ENCODE results near the gene DENND2D. TPM values are rescaled to one million over a fixed set of nuclear protein-coding genes. Genes with fewer than 3 reads are reported as not detected.

DENND2D gene
- total and polyA plus RNA-seq, 2 donors (not counting 1 experiment from before 2014, with no cell fraction given) = 48.0 to 111 TPM

- Histone ChIP-seq H3K27ac (ENCODE audit: low read length in 2 of 2) (peak overlapping the region in 1 of 2 donors; percentile 60), H3K36me3 (replicated peaks in 1 of 2; ENCODE audit: control extremely low read depth in 1 of 2, control insufficient read depth in 1 of 2, extremely low read depth in 1 of 2, insufficient read depth in 2 of 2, low read length in 1 of 2) (peaks cover 7 to 60% of the 10 kb centered on the region in 2 experiments), H3K27me3 (replicated peaks in 1 of 4; ENCODE audit: control extremely low read depth in 1 of 4, control insufficient read depth in 3 of 4, insufficient read depth in 4 of 4, low read length in 3 of 4) (no peaks in the 10 kb centered on the region), H3K9ac (ENCODE audit: low read length) (peak overlapping the region; percentile 27), H3K4me3 (ENCODE audit: control extremely low read depth in 1 of 5, extremely low read depth in 1 of 5, insufficient read depth in 1 of 5, low read depth in 2 of 5, low read length in 4 of 5) (no peak overlapping the region), H3K4me1 (ENCODE audit: control insufficient read depth in 2 of 2, insufficient read depth in 2 of 2, low read length in 2 of 2) (peaks cover 23 to 47% of the 10 kb centered on the region in 2 donors), H3K9me3 (ENCODE audit: control extremely low read depth in 1 of 3, control insufficient read depth in 2 of 3, insufficient read depth in 1 of 3, low read length in 2 of 3) (no peaks in the 10 kb centered on the region), H3K4me2 (replicated peaks; ENCODE audit: low read depth, low read length, poor library complexity, severe bottlenecking) (peak overlapping the region; percentile 58), H3K79me2 (ENCODE audit: control insufficient read depth, insufficient read depth, low read length) (peaks cover 98% of the 10 kb centered on the region), H4K20me1 (ENCODE audit: control insufficient read depth, insufficient read depth, low read length, poor library complexity, severe bottlenecking) (peaks cover 19% of the 10 kb centered on the region), H2AFZ (ENCODE audit: insufficient read depth, low read depth, low read length, poor library complexity, severe bottlenecking) (peak overlapping the region; percentile 30)
- intact Hi-C loops (cut with micrococcal nuclease) = loop anchor here (5.0 kb wide), 2 partner anchors 33 to 37 kb away; no protein-coding TSS in a partner anchor
- Mint-ChIP-seq H3K27ac (peak overlapping the region; percentile 76), H3K4me3 (peak overlapping the region; percentile 67), H3K4me1 (peaks cover 71% of the 10 kb centered on the region), H3K27me3 (no peaks in the 10 kb centered on the region), H3K9me3 (ENCODE audit: insufficient read depth) (no peaks in the 10 kb centered on the region)
- WGBS (ENCODE audit: insufficient coverage) = no CpG with 5 or more reads among the region's 5 CpGs
- no peak for ATAC-seq (ENCODE audit: low read depth)
- ChIA-PET CTCF (interaction anchor here (0.8 to 1.9 kb wide), 4 partner anchors 11 to 245 kb away, joined by 3 to 4 read pairs (median 3); no protein-coding TSS in a partner anchor), POLR2A (no interaction called here)
- peak; percentile 31 for DNase-seq
- TF ChIP-seq CTCF (IDR thresholded peaks at IDR 0.05) (no peak), EZH2 (IDR thresholded peaks at IDR 0.05; ENCODE audit: borderline replicate concordance, insufficient read depth, low read depth, low read length, poor library complexity, severe bottlenecking) (no peak)
Measured at GRCh38 chr1:111154021-111154999, 46.1 kb downstream of the DENND2D start.

All from B cell (primary cell).